Caco-2 (cell line): Measurements from ENCODE around the gene ZNF365. TPM values are rescaled to one million over a fixed set of nuclear protein-coding genes. Genes with fewer than 3 reads are reported as not detected.

Source experiments
- BruUV-seq: library from RNA; stranded (reverse); fragments of 400-500 nt; replicated peaks from 2 replicates; lab custom pipeline; 2021; lab: Mats Ljungman, UMichigan
- CTCF ChIA-PET: fragments of 300-600 bp; sonication (Branson Sonifier 250); formaldehyde crosslinking; loops from one replicate; lab custom pipeline; 2022; ENCODE audit warnings: antibody characterized with exemption; lab: Charles Lee
- POLR2A ChIA-PET: fragments of 300-600 bp; sonication (Branson Sonifier 250); formaldehyde crosslinking; loops from one replicate; lab custom pipeline; 2022; ENCODE audit warnings: antibody characterized with exemption; lab: Charles Lee
- DNase-seq, 2 experiments: peaks; one replicate each; pipeline versions ENCODE4 v3.0.0 to v3.0.0-alpha.2; 2020 to 2022
- H3K27me3 ChIP-seq: replicated peaks from 2 replicates; pipeline ENCODE4 v1.6.0; 2011; ENCODE audit warnings: low read length; ENCODE audit not compliant: control insufficient read depth, insufficient read depth
- H3K36me3 ChIP-seq: 2 replicates; pipeline ENCODE4 v1.5.1; 2011; ENCODE audit warnings: low read length; ENCODE audit not compliant: control insufficient read depth, insufficient read depth
- H3K4me1 ChIP-seq: fragments of 250-450 bp; sonication (Bioruptor Pico); 2 replicates; pipeline ENCODE4 v1.5.1; 2020; ENCODE audit warnings: mild to moderate bottlenecking
- H3K4me3 ChIP-seq: 2 replicates; pipeline ENCODE4 v1.5.1; 2011; ENCODE audit warnings: low read depth, mild to moderate bottlenecking, control low read depth, low read length
- H3K9me3 ChIP-seq: fragments of 250-450 bp; sonication (Bioruptor Pico); 2 replicates; pipeline ENCODE4 v1.5.1; 2020; ENCODE audit warnings: mild to moderate bottlenecking, moderate library complexity
- H3K27ac Mint-ChIP-seq: one replicate; pipeline ENCODE4 v1.8.0; 2022; ENCODE audit warnings: mixed read lengths; ENCODE audit not compliant: unreplicated experiment
- H3K27me3 Mint-ChIP-seq: one replicate; pipeline ENCODE4 v1.8.0; 2022; ENCODE audit warnings: mixed read lengths; ENCODE audit not compliant: insufficient read depth, unreplicated experiment
- H3K36me3 Mint-ChIP-seq: one replicate; pipeline ENCODE4 v1.8.0; 2022; ENCODE audit warnings: mild to moderate bottlenecking, mixed read lengths; ENCODE audit not compliant: insufficient read depth, unreplicated experiment
- H3K4me1 Mint-ChIP-seq: one replicate; pipeline ENCODE4 v1.8.0; 2022; ENCODE audit warnings: low read depth, mixed read lengths; ENCODE audit not compliant: unreplicated experiment
- H3K4me3 Mint-ChIP-seq: one replicate; pipeline ENCODE4 v1.8.0; 2022; ENCODE audit warnings: mild to moderate bottlenecking, moderate library complexity, mixed read lengths; ENCODE audit not compliant: unreplicated experiment
- H3K9me3 Mint-ChIP-seq: one replicate; pipeline ENCODE4 v1.8.0; 2022; ENCODE audit warnings: mixed read lengths; ENCODE audit not compliant: unreplicated experiment
- intact Hi-C: fragments of 100-400 bp; cut with micrococcal nuclease; formaldehyde crosslinking; loops from one replicate; pipeline ENCODE4 v1.10.0; 2022; ENCODE audit not compliant: unreplicated experiment
- total RNA-seq: library from RNA; stranded (reverse); gene quantifications from 2 replicates; pipeline ENCODE4 v1.2.3, GENCODE V29; 2022
- TF ChIP-seq, protein P1 (sequence below), 2 experiments: fragments of 200-600 bp in 1 of 2; IDR thresholded peaks; 1 replicate in 1 of 2; 2 replicates in 1 of 2; pipeline versions ENCODE4 v1.5.1 to v1.8.0; 2011 to 2022; ENCODE audit warnings: antibody characterized with exemption in 1 of 2, control low read depth in 1 of 2, inconsistent platforms in 1 of 2, low read depth in 1 of 2, low read length in 1 of 2, mild to moderate bottlenecking in 1 of 2, moderate library complexity in 1 of 2; ENCODE audit not compliant: insufficient read depth in 1 of 2, severe bottlenecking in 1 of 2, unreplicated experiment in 1 of 2

The ZNF365 gene
- total RNA-seq, 1 experiment from 2014 or later = not detected

DNA sequence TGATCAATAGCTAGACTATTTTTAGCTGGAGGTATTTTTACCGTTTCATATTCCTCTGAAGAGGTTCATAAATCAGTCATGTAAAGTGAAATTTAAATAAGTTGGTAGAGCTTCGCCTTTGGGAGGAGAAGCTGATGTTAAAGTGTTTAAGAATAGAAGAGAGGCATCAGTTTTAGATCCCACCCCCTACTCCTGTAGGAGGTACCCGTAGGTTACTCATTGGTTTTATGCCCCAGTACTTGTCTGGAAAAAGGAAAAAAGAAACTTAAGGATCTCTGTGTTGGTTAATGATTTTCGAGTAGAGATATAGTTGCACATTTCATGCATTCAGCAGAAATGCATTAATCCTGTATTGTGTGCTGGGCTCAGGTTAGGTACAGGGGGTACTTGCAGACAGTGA, 8.7 kb downstream of the ZNF365 start:
- H3K4me3 Mint-ChIP-seq = no peak overlapping the region

DNA sequence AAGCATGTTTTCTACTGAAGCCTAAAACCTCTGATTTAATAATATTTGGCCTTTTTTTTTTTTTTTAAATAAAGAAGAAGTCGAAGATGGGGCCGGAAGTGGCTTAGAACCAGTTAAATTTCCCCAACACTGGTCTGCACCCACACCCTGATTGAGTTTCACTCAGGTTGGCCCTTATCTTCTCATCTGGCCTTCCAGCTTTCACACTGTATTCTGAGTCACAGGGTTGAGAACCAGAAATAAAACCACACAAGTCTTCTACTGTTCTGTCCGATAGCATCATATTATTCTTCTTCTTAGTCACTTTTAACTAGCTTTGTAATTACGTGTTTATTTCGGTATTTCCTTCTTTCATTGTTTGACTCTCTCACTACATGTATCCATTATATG, 9.9 kb downstream of the ZNF365 start:
- Mint-ChIP-seq H3K4me1 (no peaks in the 10 kb centered on the region), H3K27ac (no peak overlapping the region), H3K9me3 (no peaks in the 10 kb centered on the region), H3K36me3 (no peaks in the 10 kb centered on the region), H3K4me3 (no peak overlapping the region), H3K27me3 (peaks cover 29% of the 10 kb centered on the region)
- ChIA-PET POLR2A (no interaction called here), CTCF (no interaction called here)
- H3K9me3 ChIP-seq = no peaks in the 10 kb centered on the region
- TF ChIP-seq, protein P1, sequence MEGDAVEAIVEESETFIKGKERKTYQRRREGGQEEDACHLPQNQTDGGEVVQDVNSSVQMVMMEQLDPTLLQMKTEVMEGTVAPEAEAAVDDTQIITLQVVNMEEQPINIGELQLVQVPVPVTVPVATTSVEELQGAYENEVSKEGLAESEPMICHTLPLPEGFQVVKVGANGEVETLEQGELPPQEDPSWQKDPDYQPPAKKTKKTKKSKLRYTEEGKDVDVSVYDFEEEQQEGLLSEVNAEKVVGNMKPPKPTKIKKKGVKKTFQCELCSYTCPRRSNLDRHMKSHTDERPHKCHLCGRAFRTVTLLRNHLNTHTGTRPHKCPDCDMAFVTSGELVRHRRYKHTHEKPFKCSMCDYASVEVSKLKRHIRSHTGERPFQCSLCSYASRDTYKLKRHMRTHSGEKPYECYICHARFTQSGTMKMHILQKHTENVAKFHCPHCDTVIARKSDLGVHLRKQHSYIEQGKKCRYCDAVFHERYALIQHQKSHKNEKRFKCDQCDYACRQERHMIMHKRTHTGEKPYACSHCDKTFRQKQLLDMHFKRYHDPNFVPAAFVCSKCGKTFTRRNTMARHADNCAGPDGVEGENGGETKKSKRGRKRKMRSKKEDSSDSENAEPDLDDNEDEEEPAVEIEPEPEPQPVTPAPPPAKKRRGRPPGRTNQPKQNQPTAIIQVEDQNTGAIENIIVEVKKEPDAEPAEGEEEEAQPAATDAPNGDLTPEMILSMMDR (IDR thresholded peaks at IDR 0.05; ENCODE audit: insufficient read depth in 1 of 2, low read depth in 1 of 2, low read length in 1 of 2, severe bottlenecking in 1 of 2, unreplicated experiment in 1 of 2) = no peak
- no peak overlapping the region for H3K4me3 ChIP-seq
- BruUV-seq = no TSS peak
- DNase-seq = no peak
- intact Hi-C loops = no loop called here
- H3K27me3 ChIP-seq = no peaks in the 10 kb centered on the region
- peaks cover 11% of the 10 kb centered on the region for H3K4me1 ChIP-seq
- H3K36me3 ChIP-seq = no peaks in the 10 kb centered on the region

More for the DNA sequence above, 8.7 kb downstream of the ZNF365 start:
- Mint-ChIP-seq H3K4me1 (no peaks in the 10 kb centered on the region), H3K36me3 (no peaks in the 10 kb centered on the region), H3K27me3 (peaks cover 23% of the 10 kb centered on the region), H3K9me3 (no peaks in the 10 kb centered on the region), H3K27ac (no peak overlapping the region)
- Histone ChIP-seq H3K27me3 (no peaks in the 10 kb centered on the region), H3K4me1 (peaks cover 11% of the 10 kb centered on the region), H3K9me3 (no peaks in the 10 kb centered on the region), H3K4me3 (no peak overlapping the region), H3K36me3 (no peaks in the 10 kb centered on the region)
- DNase-seq = no peak
- ChIA-PET CTCF (no interaction called here), POLR2A (no interaction called here)
- intact Hi-C loops = no loop called here
- no TSS peak for BruUV-seq
- TF ChIP-seq, protein P1 (IDR thresholded peaks at IDR 0.05; ENCODE audit: insufficient read depth in 1 of 2, low read depth in 1 of 2, low read length in 1 of 2, severe bottlenecking in 1 of 2, unreplicated experiment in 1 of 2) = no peak

DNA sequence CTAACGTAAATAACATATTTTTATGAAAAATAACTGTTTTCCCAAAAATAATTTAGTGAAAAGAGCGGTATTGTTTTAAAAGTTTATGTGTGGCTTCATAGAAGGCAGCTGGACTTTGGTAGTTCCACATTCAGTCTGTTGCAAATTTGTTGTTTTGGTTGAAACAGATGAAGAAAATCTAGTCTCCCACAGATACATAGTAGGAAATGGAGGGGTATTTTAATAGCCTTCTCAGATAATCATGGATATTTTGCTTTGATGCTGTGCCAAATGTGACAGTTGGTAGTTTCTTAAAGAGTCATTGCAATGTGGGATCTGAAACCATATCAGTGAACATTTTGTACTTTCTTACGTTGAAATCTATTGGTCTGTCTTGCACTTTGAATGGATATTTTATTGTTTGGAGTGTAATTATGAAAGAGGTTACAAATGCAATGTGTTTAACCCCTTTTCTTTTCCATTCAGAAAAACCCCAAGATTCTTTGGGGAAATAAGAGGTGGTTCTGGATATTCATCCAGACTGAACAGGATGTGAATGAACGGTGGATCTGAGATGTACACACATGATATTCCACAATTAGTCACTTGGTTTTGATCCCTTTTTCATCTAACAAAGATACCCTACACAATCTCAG, 10.4 kb downstream of the ZNF365 start:
- Mint-ChIP-seq H3K4me3 (no peak overlapping the region), H3K9me3 (no peaks in the 10 kb centered on the region), H3K36me3 (no peaks in the 10 kb centered on the region), H3K27ac (no peak overlapping the region), H3K27me3 (peaks cover 29% of the 10 kb centered on the region), H3K4me1 (no peaks in the 10 kb centered on the region)
- ChIA-PET CTCF (no interaction called here), POLR2A (no interaction called here)
- Histone ChIP-seq H3K4me3 (no peak overlapping the region), H3K36me3 (no peaks in the 10 kb centered on the region), H3K27me3 (no peaks in the 10 kb centered on the region), H3K4me1 (peaks cover 11% of the 10 kb centered on the region), H3K9me3 (no peaks in the 10 kb centered on the region)
- intact Hi-C loops = no loop called here
- BruUV-seq = no TSS peak
- TF ChIP-seq, protein P1 (IDR thresholded peaks at IDR 0.05; ENCODE audit: insufficient read depth in 1 of 2, low read depth in 1 of 2, low read length in 1 of 2, severe bottlenecking in 1 of 2, unreplicated experiment in 1 of 2) = no peak
- DNase-seq = no peak
